Central memory CD8-positive, alpha-beta T cell (primary cell): ENCODE data around the gene CCL22.
"Not testable (repeated sequence)": the region's sequence is repeated elsewhere in the genome, so short reads cannot be mapped to it uniquely, and the experiment has no call there.

Source experiments
- ATAC-seq: fragments of 150-1000 bp; cut with Tn5 transposase; replicated peaks from 2 replicates; pipeline ENCODE4 v1.10.0; 2022; ENCODE audit warnings: mild to moderate bottlenecking, moderate FRiP score, moderate number of reproducible peaks; ENCODE audit not compliant: poor library complexity, severe bottlenecking; ENCODE audit errors: extremely low read depth
- DNase-seq, 2 donors: peaks; one replicate each; pipeline ENCODE4 v3.0.0; 2021; ENCODE audit warnings: low spot score in 2 of 2
- H3K27ac Mint-ChIP-seq: one replicate; pipeline ENCODE4 v1.8.0; 2022; ENCODE audit warnings: low read depth, mild to moderate bottlenecking, moderate library complexity, mixed read lengths
- H3K27me3 Mint-ChIP-seq: one replicate; pipeline ENCODE4 v1.8.0; 2022; ENCODE audit warnings: mixed read lengths
- H3K36me3 Mint-ChIP-seq: one replicate; pipeline ENCODE4 v1.8.0; 2022; ENCODE audit warnings: mild to moderate bottlenecking, moderate library complexity, mixed read lengths; ENCODE audit not compliant: insufficient read depth
- H3K4me1 Mint-ChIP-seq: one replicate; pipeline ENCODE4 v1.8.0; 2022; ENCODE audit warnings: mixed read lengths
- H3K4me3 Mint-ChIP-seq: one replicate; pipeline ENCODE4 v1.8.0; 2022; ENCODE audit warnings: mild to moderate bottlenecking, moderate library complexity, mixed read lengths
- H3K9me3 Mint-ChIP-seq: one replicate; pipeline ENCODE4 v1.8.0; 2022; ENCODE audit warnings: mixed read lengths

The CCL22 gene

DNA sequence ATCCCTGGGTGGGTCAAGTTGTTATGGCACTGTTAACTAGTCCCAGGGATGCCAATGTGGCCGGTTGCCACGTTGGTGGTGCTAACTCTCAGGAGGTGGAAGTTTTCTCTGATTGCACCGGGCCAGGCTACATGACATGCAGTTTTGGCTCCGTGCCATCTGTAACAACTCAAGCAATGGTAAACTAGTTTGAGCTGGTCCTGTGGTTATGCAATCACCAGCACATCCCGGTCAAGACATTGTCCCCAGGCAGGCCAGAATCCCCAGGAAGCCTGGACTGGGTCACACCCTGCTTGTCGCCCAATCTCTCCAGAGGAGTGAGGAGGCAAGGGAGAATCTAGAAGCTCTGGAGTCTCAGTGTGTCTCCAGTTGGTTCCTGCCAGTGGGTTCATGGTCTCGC is 35.9 kb downstream of the CCL22 start:
- ATAC-seq (no peak), DNase-seq (no peak)
- no peaks in the 10 kb centered on the region for H3K9me3 Mint-ChIP-seq
- no peaks in the 10 kb centered on the region for H3K4me1 Mint-ChIP-seq
- H3K4me3 Mint-ChIP-seq, result no peak overlapping the region
- no peaks in the 10 kb centered on the region for H3K36me3 Mint-ChIP-seq
- no peak overlapping the region for H3K27ac Mint-ChIP-seq
- peaks cover 12% of the 10 kb centered on the region for H3K27me3 Mint-ChIP-seq

DNA sequence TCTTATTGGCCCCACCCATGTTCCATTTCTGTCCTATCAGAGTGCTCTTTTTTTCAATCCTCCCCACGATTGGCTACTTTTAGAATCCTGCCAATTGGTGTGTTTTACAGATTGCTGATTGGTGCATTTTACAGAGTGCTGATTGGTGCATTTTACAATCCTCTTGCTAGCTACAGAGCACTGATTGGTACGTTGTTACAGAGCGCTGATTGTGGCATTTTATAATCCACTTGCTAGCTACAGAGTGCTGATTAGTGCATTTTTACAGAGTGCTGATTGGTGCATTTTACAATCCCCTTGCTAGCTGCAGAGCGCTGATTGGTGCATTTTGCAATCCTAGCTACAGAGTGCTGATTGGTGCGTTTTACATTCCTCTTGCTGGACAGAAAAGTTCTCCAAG is 36.4 kb downstream of the CCL22 start:
- peaks cover 12% of the 10 kb centered on the region for H3K27me3 Mint-ChIP-seq
- H3K4me3 Mint-ChIP-seq, result no peak overlapping the region
- H3K9me3 Mint-ChIP-seq, result no peaks in the 10 kb centered on the region
- no peak overlapping the region for H3K27ac Mint-ChIP-seq
- H3K36me3 Mint-ChIP-seq, result no peaks in the 10 kb centered on the region
- ATAC-seq (no peak), DNase-seq (no peak)
- no peaks in the 10 kb centered on the region for H3K4me1 Mint-ChIP-seq

GRCh38 chr16:57396786-57397185 is 38.2 kb downstream of the CCL22 start:
- Mint-ChIP-seq H3K36me3 (no peaks in the 10 kb centered on the region), H3K4me1 (no peaks in the 10 kb centered on the region), H3K9me3 (no peaks in the 10 kb centered on the region), H3K27ac (no peak overlapping the region), H3K27me3 (peaks cover 12% of the 10 kb centered on the region), H3K4me3 (no peak overlapping the region)
- ATAC-seq (no peak), DNase-seq (no peak)

DNA sequence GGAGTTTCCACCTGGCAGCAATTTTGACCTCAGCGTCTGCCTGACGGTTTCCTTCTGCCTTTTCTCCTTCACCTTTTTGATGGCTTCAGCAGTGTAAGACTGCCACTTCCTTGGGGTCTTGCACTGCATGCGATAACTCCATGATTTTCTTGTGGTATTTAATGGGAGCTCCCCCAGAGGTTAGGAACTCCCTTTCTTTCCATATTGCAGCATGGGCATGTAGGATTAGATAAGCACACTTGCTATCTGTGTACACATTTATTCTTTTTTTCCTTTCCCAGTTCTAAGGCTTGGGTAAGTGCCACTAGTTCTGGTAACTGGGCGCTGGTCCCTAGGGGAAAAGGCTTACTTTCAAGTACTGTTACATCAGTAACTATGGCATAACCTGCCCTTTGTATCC is 38.9 kb downstream of the CCL22 start:
- H3K4me1 Mint-ChIP-seq, DNase-seq, ATAC-seq: not testable (repeated sequence)

DNA sequence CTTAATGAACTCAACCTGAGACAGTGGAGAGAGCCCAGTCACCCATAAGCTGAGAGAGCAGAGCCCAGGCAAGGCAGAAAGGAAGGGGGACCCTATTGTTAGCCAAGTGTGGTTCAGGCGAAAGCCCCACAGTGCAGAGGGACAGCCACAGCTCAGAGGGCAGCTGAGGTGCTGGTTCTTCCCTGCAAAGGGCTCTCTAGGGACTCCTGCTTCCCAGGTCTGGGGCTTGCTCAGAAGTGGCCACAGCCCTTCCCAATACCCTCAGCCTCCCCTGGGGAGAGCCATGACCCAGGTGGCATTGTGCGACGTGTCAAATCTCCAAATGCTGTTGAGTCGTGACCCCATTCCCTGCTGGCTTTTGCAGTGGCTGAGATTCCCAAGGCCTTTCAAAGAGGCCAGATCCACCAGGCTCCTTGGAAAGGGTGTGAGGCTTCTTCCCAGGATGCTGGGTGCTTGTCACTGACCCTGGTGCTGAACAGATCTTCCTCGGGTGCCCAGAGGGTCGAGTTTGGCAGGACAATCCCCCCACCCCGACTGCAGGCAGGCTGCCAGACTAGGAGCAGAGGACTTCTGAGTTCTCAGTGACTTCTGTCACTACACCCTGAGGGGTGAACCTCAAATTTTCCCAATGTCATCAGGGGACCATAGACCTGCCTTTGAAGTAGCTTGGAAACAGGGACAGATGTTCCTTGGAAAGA is 43.5 kb downstream of the CCL22 start:
- ATAC-seq, result no peak
- Mint-ChIP-seq H3K27ac (no peak overlapping the region), H3K4me1 (peaks cover 6% of the 10 kb centered on the region), H3K9me3 (no peaks in the 10 kb centered on the region), H3K27me3 (no peaks in the 10 kb centered on the region), H3K4me3 (no peak overlapping the region), H3K36me3 (no peaks in the 10 kb centered on the region)
- no peak for DNase-seq

More for the DNA sequence above, 38.9 kb downstream of the CCL22 start:
- not testable (repeated sequence) for H3K4me3 Mint-ChIP-seq, H3K27ac Mint-ChIP-seq, H3K36me3 Mint-ChIP-seq, H3K9me3 Mint-ChIP-seq
- H3K27me3 Mint-ChIP-seq, result peaks cover 12% of the 10 kb centered on the region

GRCh38 chr16:57403965-57404817 is 45.6 kb downstream of the CCL22 start, which contains the start of gene CCL17:
Gene CCL17, plus strand, starts transcription at chr16:57404767. Its CDS starts 9,166 bp downstream, at chr16:57413933.
- Mint-ChIP-seq H3K4me3 (no peak within 1 kb of the TSS), H3K4me1 (peaks cover 6% of the 10 kb centered on the region)

DNA sequence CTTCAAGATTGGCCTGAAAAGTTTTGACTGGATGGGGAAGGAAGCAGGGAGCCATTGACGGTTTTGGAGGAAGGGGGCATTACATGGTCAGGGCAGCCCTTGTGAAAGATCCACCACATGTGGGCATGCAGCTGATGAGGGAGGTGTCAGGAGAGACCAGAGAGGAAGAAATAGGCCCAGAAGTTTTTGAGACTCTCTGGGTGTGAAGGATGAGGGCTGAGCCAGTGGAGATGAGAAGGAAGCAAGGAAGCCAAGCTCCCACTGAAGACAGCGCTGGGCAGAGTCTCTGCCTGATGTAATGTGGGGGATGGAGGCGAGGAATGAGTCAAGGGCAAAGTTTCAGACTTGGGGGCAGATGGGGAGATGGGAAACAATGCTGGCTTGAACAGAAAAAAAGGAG is 46.5 kb downstream of the CCL22 start:
- Mint-ChIP-seq H3K4me1 (peaks cover 6% of the 10 kb centered on the region), H3K27me3 (no peaks in the 10 kb centered on the region)
- no peak for ATAC-seq

More at GRCh38 chr16:57403965-57404817, 45.6 kb downstream of the CCL22 start, which contains the start of gene CCL17:
- H3K9me3 Mint-ChIP-seq, result no peaks in the 10 kb centered on the region
- no peak within 1 kb of the TSS for H3K27ac Mint-ChIP-seq
- no peaks in the 10 kb centered on the region for H3K27me3 Mint-ChIP-seq
- no peak for DNase-seq
- no peak for ATAC-seq
- no peaks in the 10 kb centered on the region for H3K36me3 Mint-ChIP-seq

DNA sequence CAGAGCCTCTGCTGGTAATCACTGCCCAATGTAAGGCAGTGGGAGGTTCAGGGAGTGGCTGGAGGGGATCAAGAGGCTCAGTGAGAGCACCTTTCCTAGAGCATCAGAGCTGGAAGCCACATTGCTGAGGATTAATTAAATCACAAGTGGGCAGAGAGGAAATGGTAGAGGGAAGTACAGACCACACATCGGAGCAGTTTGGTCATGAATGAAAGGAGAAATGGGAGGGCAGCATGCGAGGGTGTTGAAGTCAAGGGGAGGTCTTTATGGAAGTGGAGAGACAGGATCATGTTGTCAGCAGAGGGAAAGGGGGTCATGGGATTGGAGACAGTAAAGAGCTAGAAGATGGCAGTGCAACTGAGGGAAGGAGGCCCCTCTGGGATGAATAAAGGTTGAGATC is 48.3 kb downstream of the CCL22 start:
- no peak overlapping the region for H3K4me3 Mint-ChIP-seq
- no peak overlapping the region for H3K27ac Mint-ChIP-seq
- no peak for ATAC-seq
- no peaks in the 10 kb centered on the region for H3K36me3 Mint-ChIP-seq
- no peaks in the 10 kb centered on the region for H3K9me3 Mint-ChIP-seq
- peaks cover 6% of the 10 kb centered on the region for H3K4me1 Mint-ChIP-seq
- no peaks in the 10 kb centered on the region for H3K27me3 Mint-ChIP-seq
- DNase-seq, result no peak

More for the DNA sequence above, 46.5 kb downstream of the CCL22 start:
- Mint-ChIP-seq H3K4me3 (no peak overlapping the region), H3K36me3 (no peaks in the 10 kb centered on the region), H3K27ac (no peak overlapping the region), H3K9me3 (no peaks in the 10 kb centered on the region)
- no peak for DNase-seq

- Mint-ChIP-seq H3K27ac (no peak overlapping the region), H3K4me3 (no peak overlapping the region), H3K4me1 (peaks cover 6% of the 10 kb centered on the region), H3K27me3 (no peaks in the 10 kb centered on the region), H3K9me3 (no peaks in the 10 kb centered on the region), H3K36me3 (no peaks in the 10 kb centered on the region)
- DNase-seq, result no peak
- ATAC-seq, result no peak
These were observed 49.2 kb downstream of the CCL22 start for GRCh38 chr16:57407521-57408353.

- no peaks in the 10 kb centered on the region for H3K27me3 Mint-ChIP-seq
- no peak overlapping the region for H3K27ac Mint-ChIP-seq
- no peaks in the 10 kb centered on the region for H3K9me3 Mint-ChIP-seq
- H3K4me3 Mint-ChIP-seq, result no peak overlapping the region
- no peak for DNase-seq
- no peak for ATAC-seq
- H3K36me3 Mint-ChIP-seq, result peaks cover 1% of the 10 kb centered on the region
- H3K4me1 Mint-ChIP-seq, result peaks cover 6% of the 10 kb centered on the region
These were observed 50.5 kb downstream of the CCL22 start for GRCh38 chr16:57409065-57409464.

DNA sequence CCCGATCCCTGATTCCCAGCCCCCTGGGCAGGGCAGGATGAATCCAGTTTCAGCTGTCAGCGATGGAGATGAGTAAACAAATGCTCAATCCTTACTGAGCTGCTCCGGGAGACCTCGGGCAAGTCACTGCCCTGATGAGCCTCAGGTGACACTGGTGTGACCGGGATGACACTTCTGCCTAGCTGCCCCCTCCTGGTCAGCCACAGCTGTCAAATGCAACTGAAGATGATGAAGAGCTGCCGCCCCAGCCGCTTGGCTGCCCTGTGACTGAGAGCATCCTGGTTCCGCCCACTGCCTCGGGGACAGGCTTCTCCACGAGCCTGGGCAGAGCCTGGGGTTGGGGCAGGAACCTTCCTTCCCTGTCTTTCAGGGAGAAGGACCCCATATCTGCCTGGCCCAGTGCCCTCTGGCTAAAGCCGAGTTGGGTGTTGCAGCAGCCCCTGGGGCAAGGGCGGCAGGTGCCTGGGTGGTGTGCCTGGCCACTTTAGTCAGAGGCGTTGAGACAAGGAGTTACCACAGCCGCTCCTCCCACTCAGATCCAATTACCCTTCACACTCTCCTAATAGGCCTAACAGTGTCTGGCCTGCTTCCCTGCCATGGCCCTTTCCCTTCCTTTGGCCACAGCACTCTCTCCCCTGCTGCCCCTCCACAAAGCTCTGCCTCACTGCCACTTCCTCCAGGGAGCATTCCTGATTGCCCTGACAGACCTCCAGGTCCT is 51.4 kb downstream of the CCL22 start:
- peaks cover 1% of the 10 kb centered on the region for H3K36me3 Mint-ChIP-seq
- ATAC-seq, result no peak
- H3K27ac Mint-ChIP-seq, result no peak overlapping the region
- no peaks in the 10 kb centered on the region for H3K9me3 Mint-ChIP-seq
- DNase-seq, result no peak
- H3K27me3 Mint-ChIP-seq, result no peaks in the 10 kb centered on the region
- H3K4me1 Mint-ChIP-seq, result peaks cover 2% of the 10 kb centered on the region
- no peak overlapping the region for H3K4me3 Mint-ChIP-seq
